PC-9 (cell line): Measurements from ENCODE around the gene VAV2. TPM values are rescaled to one million over a fixed set of nuclear protein-coding genes. Genes with fewer than 3 reads are reported as not detected.
A peak's percentile ranks its signal among the peaks of the same experiment; 100 is the strongest.

Experiments
- BruUV-seq: library from RNA; stranded (reverse); fragments of 400-500 nt; replicated peaks from 2 replicates; lab custom pipeline; 2021; lab: Mats Ljungman, UMichigan
- CTCF ChIA-PET: fragments of 300-600 bp; sonication (Branson Sonifier 250); formaldehyde crosslinking; loops from one replicate; lab custom pipeline; 2022; ENCODE audit warnings: antibody characterized with exemption; lab: Charles Lee
- POLR2A ChIA-PET: fragments of 300-600 bp; sonication (Branson Sonifier 250); formaldehyde crosslinking; loops from one replicate; lab custom pipeline; 2022; ENCODE audit warnings: antibody characterized with exemption; ENCODE audit not compliant: unreplicated experiment; lab: Charles Lee
- DNase-seq, 2 experiments: peaks; one replicate each; pipeline versions ENCODE4 v3.0.0 to v3.0.0-alpha.2; 2015 to 2022; ENCODE audit warnings: mixed read lengths in 1 of 2
- H2AFZ ChIP-seq: fragments of 200-600 bp; sonication (generic); 2 replicates; pipeline ENCODE4 v1.8.1; 2017; ENCODE audit warnings: antibody characterized with exemption
- H3F3A ChIP-seq: fragments of 200-600 bp; sonication (generic); 2 replicates; pipeline ENCODE4 v1.8.1; 2017; ENCODE audit warnings: antibody characterized with exemption, mild to moderate bottlenecking, low read depth; ENCODE audit not compliant: insufficient read depth
- H3K27ac ChIP-seq: fragments of 200-600 bp; sonication (generic); 2 replicates; pipeline ENCODE4 v1.6.1; 2016; ENCODE audit warnings: mixed run types
- H3K27me3 ChIP-seq: fragments of 200-600 bp; sonication (generic); 2 replicates; pipeline ENCODE4 v1.6.1; 2016; ENCODE audit warnings: low read depth, mixed run types; ENCODE audit not compliant: insufficient read depth
- H3K36me3 ChIP-seq: fragments of 200-600 bp; sonication (generic); 2 replicates; pipeline ENCODE4 v1.6.1; 2016; ENCODE audit warnings: low read depth, mixed run types
- H3K4me1 ChIP-seq: fragments of 200-600 bp; sonication (generic); replicated peaks from 2 replicates; pipeline ENCODE4 v1.6.1; 2016; ENCODE audit warnings: mixed run types; ENCODE audit not compliant: insufficient read depth
- H3K4me2 ChIP-seq: fragments of 200-600 bp; sonication (generic); 2 replicates; pipeline ENCODE4 v1.6.1; 2017; ENCODE audit warnings: mixed run types
- H3K4me3 ChIP-seq: fragments of 200-600 bp; sonication (generic); 2 replicates; pipeline ENCODE4 v1.6.1; 2016; ENCODE audit warnings: mixed run types
- H3K79me2 ChIP-seq: fragments of 200-600 bp; sonication (generic); 2 replicates; pipeline ENCODE4 v1.6.1; 2017; ENCODE audit warnings: low read depth, mixed run types
- H3K9me2 ChIP-seq: fragments of 200-600 bp; sonication (generic); 2 replicates; pipeline ENCODE4 v1.8.1; 2017; ENCODE audit warnings: mild to moderate bottlenecking; ENCODE audit not compliant: insufficient read depth
- H3K9me3 ChIP-seq: fragments of 200-600 bp; sonication (generic); 2 replicates; pipeline ENCODE4 v1.8.1; 2016; ENCODE audit warnings: low read depth; ENCODE audit not compliant: insufficient read depth
- H4K20me1 ChIP-seq: fragments of 200-600 bp; sonication (generic); 2 replicates; pipeline ENCODE4 v1.8.1; 2017; ENCODE audit not compliant: insufficient read depth
- CTCF ChIP-seq: fragments of 200-600 bp; sonication (generic); conservative IDR thresholded peaks from 2 replicates; pipeline ENCODE4 v1.6.1; 2017; ENCODE audit warnings: mixed run types, antibody characterized with exemption, mild to moderate bottlenecking, moderate library complexity
- EZH2 ChIP-seq: fragments of 200-600 bp; sonication (generic); IDR thresholded peaks from 2 replicates; pipeline ENCODE4 v1.8.0; 2017; ENCODE audit warnings: antibody characterized with exemption, low read depth
- intact Hi-C: fragments of 100-400 bp; cut with micrococcal nuclease; formaldehyde crosslinking; loops from one replicate; pipeline ENCODE4 v1.10.0; 2022; ENCODE audit not compliant: unreplicated experiment
- total RNA-seq: library from RNA; stranded (reverse); gene quantifications from 2 replicates; pipeline ENCODE4 v1.2.3, GENCODE V29; 2021

The VAV2 gene
- total RNA-seq, 1 experiment from 2014 or later: 36.5 TPM

- Histone ChIP-seq H3K4me1 (peaks cover 20% of the 10 kb centered on the region), H3K9me3 (peaks cover 6% of the 10 kb centered on the region; the same call in 1 of the 2 replicates), H3K4me2 (no peak overlapping the region), H3K4me3 (no peak overlapping the region), H3K27me3 (no peaks in the 10 kb centered on the region), H3F3A (peaks cover 11% of the 10 kb centered on the region; the same call in 1 of the 2 replicates), H3K36me3 (no peaks in the 10 kb centered on the region), H3K79me2 (peaks cover 63% of the 10 kb centered on the region), H4K20me1 (peaks cover 93% of the 10 kb centered on the region), H2AFZ (no peak overlapping the region), H3K27ac (no peak overlapping the region), H3K9me2 (no peaks in the 10 kb centered on the region)
- no TSS peak for BruUV-seq
- TF ChIP-seq CTCF (no peak), EZH2 (no peak)
- POLR2A ChIA-PET: interaction anchor here (0.7 kb wide), 1 partner anchor 23 kb away, joined by 3 read pairs; no protein-coding TSS in a partner anchor
- CTCF ChIA-PET: no interaction called here
- intact Hi-C loops: no loop called here
- no peak for DNase-seq
These were observed 23.7 kb downstream of the VAV2 start for GRCh38 chr9:133968428-133968827.

- peaks cover 63% of the 10 kb centered on the region for H3K79me2 ChIP-seq
- H3F3A ChIP-seq: peaks cover 11% of the 10 kb centered on the region; the same call in 1 of the 2 replicates
- H3K9me3 ChIP-seq: peaks cover 6% of the 10 kb centered on the region; the same call in 1 of the 2 replicates
- ChIA-PET POLR2A (no interaction called here), CTCF (interaction anchor here (0.6 to 0.7 kb wide), 3 partner anchors 42 to 181 kb away, joined by 3 to 6 read pairs (median 5); no protein-coding TSS in a partner anchor)
- H3K27ac ChIP-seq: no peak overlapping the region
- no TSS peak for BruUV-seq
- peak overlapping the region; percentile 20 for H3K4me2 ChIP-seq
- DNase-seq: peak; percentile 45 to 79
- TF ChIP-seq CTCF: no peak
- no peak for TF ChIP-seq EZH2
- peaks cover 18% of the 10 kb centered on the region for H3K4me1 ChIP-seq
- peaks cover 93% of the 10 kb centered on the region for H4K20me1 ChIP-seq
- no peak overlapping the region for H3K4me3 ChIP-seq
- no peaks in the 10 kb centered on the region for H3K36me3 ChIP-seq
- intact Hi-C loops: loop anchor here (2.0 kb wide), 1 partner anchor 92 kb away; no protein-coding TSS in a partner anchor
- no peaks in the 10 kb centered on the region for H3K9me2 ChIP-seq
- no peak overlapping the region for H2AFZ ChIP-seq
- H3K27me3 ChIP-seq: no peaks in the 10 kb centered on the region
These were observed 24.9 kb downstream of the VAV2 start for GRCh38 chr9:133967024-133967741.

- H3K4me1 ChIP-seq: peaks cover 13% of the 10 kb centered on the region
- H3K9me3 ChIP-seq: peaks cover 6% of the 10 kb centered on the region; the same call in 1 of the 2 replicates
- no peak overlapping the region for H2AFZ ChIP-seq
- intact Hi-C loops: no loop called here
- H4K20me1 ChIP-seq: peaks cover 92% of the 10 kb centered on the region
- no peak overlapping the region for H3K4me2 ChIP-seq
- no peaks in the 10 kb centered on the region for H3K36me3 ChIP-seq
- ChIA-PET POLR2A (no interaction called here), CTCF (no interaction called here)
- no peak for DNase-seq
- peaks cover 8% of the 10 kb centered on the region; the same call in 1 of the 2 replicates for H3F3A ChIP-seq
- TF ChIP-seq EZH2: no peak
- TF ChIP-seq CTCF: no peak
- no peak overlapping the region for H3K27ac ChIP-seq
- peaks cover 60% of the 10 kb centered on the region for H3K79me2 ChIP-seq
- no peaks in the 10 kb centered on the region for H3K27me3 ChIP-seq
- BruUV-seq: no TSS peak
- H3K4me3 ChIP-seq: no peak overlapping the region
- no peaks in the 10 kb centered on the region for H3K9me2 ChIP-seq
These were observed 27.7 kb downstream of the VAV2 start for GRCh38 chr9:133964463-133964862.
